GM12878 (cell line): ENCODE data around the gene NDUFB7.

Experiments used
- CTCF ChIP-seq, 3 experiments: IDR thresholded peaks in 2 of 3; conservative IDR thresholded peaks in 1 of 3; 2 replicates each; pipeline ENCODE4 v1.5.1; 2011; ENCODE audit warnings: low read depth in 3 of 3, low read length in 3 of 3, mild to moderate bottlenecking in 3 of 3, control low read depth in 2 of 3, moderate library complexity in 2 of 3, inconsistent platforms in 1 of 3, mixed read lengths in 1 of 3; ENCODE audit not compliant: control insufficient read depth in 2 of 3, insufficient read depth in 1 of 3; ENCODE audit errors: extremely low read depth in 1 of 3
- EZH2 ChIP-seq: IDR thresholded peaks from 2 replicates; pipeline ENCODE4 v1.6.1; 2012; ENCODE audit warnings: low read depth, mild to moderate bottlenecking, control low read depth, inconsistent platforms, low read length, borderline replicate concordance; ENCODE audit not compliant: control insufficient read depth
- MEF2A ChIP-seq: IDR thresholded peaks from 2 replicates; pipeline ENCODE4 v1.6.1; 2011; ENCODE audit warnings: low read depth, mild to moderate bottlenecking, low read length, moderate library complexity; ENCODE audit not compliant: insufficient read depth
- POLR2AphosphoS5 ChIP-seq: IDR thresholded peaks from 2 replicates; pipeline ENCODE4 v1.6.1; 2011; ENCODE audit warnings: mild to moderate bottlenecking, low read length, inconsistent platforms
- RFX5 ChIP-seq: IDR thresholded peaks from 2 replicates; pipeline ENCODE4 v1.6.1; 2011; ENCODE audit warnings: low read depth, low read length, improper control_type of control experiment

- no peak for TF ChIP-seq POLR2AphosphoS5
- no peak for TF ChIP-seq RFX5
- no peak for TF ChIP-seq CTCF (IDR thresholded peaks at IDR 0.05 in 2 of 3, conservative IDR thresholded peaks at IDR 0.05 in 1 of 3; ENCODE audit: control insufficient read depth in 2 of 3, extremely low read depth in 1 of 3, insufficient read depth in 1 of 3, low read depth in 3 of 3, low read length in 3 of 3)
- no peak for TF ChIP-seq EZH2
- no peak for TF ChIP-seq MEF2A
Measured at GRCh38 chr19:14599548-14600147, 27.8 kb upstream of the NDUFB7 start.
